HepG2 (cell line): ENCODE results near the gene ZNF697.

Experiments used
- EP300 ChIP-seq, 3 experiments: sonication (generic) in 1 of 3; formaldehyde crosslinking in 1 of 3; IDR thresholded peaks; 2 replicates each; pipeline versions ENCODE4 v1.5.1 to v1.6.1; 2011 to 2020; ENCODE audit warnings: low read depth in 2 of 3, low read length in 2 of 3, borderline replicate concordance in 1 of 3, improper control_type of control experiment in 1 of 3, mild to moderate bottlenecking in 1 of 3, missing genetic modification reagents in 1 of 3, moderate library complexity in 1 of 3
- HNRNPK ChIP-seq: fragments of 200-400 bp; formaldehyde crosslinking; IDR thresholded peaks from 2 replicates; pipeline ENCODE4 v1.6.1; 2018; ENCODE audit warnings: low read length, low read depth, moderate library complexity, mild to moderate bottlenecking; ENCODE audit not compliant: poor library complexity, severe bottlenecking
- KLF12 ChIP-seq: sonication (generic); formaldehyde crosslinking; IDR thresholded peaks from 2 replicates; pipeline ENCODE4 v1.4.0; 2020; ENCODE audit warnings: missing genetic modification reagents, borderline replicate concordance
- MAFF ChIP-seq: IDR thresholded peaks from 2 replicates; pipeline ENCODE4 v1.6.1; 2011; ENCODE audit warnings: low read depth, low read length, improper control_type of control experiment
- ZNF138 ChIP-seq: sonication (generic); formaldehyde crosslinking; IDR thresholded peaks from 2 replicates; pipeline ENCODE4 v1.5.0; 2020; ENCODE audit warnings: mild to moderate bottlenecking, low read depth, missing genetic modification reagents
- ZNF251 ChIP-seq: sonication (generic); formaldehyde crosslinking; IDR thresholded peaks from 2 replicates; pipeline ENCODE4 v1.9.0; 2021; ENCODE audit warnings: mild to moderate bottlenecking, missing genetic modification reagents
- ZNF274 ChIP-seq: sonication (generic); formaldehyde crosslinking; IDR thresholded peaks from 2 replicates; pipeline ENCODE4 v1.5.1; 2020; ENCODE audit warnings: mild to moderate bottlenecking, missing genetic modification reagents
- ZNF367 ChIP-seq: sonication (generic); formaldehyde crosslinking; IDR thresholded peaks from 2 replicates; pipeline ENCODE4 v1.4.0; 2020; ENCODE audit warnings: missing genetic modification reagents, borderline replicate concordance
- TF ChIP-seq, protein P1 (sequence below): sonication (generic); formaldehyde crosslinking; IDR thresholded peaks from 2 replicates; pipeline ENCODE4 v1.5.0; 2020; ENCODE audit warnings: mild to moderate bottlenecking, missing genetic modification reagents
- TF ChIP-seq, protein P2 (sequence below): sonication (generic); formaldehyde crosslinking; IDR thresholded peaks from 2 replicates; pipeline ENCODE4 v1.5.0; 2020; ENCODE audit warnings: mild to moderate bottlenecking, missing genetic modification reagents, moderate library complexity
- TF ChIP-seq, protein P3 (sequence below): sonication (generic); formaldehyde crosslinking; IDR thresholded peaks from 2 replicates; pipeline ENCODE4 v1.4.0; 2020; ENCODE audit warnings: mild to moderate bottlenecking, missing genetic modification reagents

DNA sequence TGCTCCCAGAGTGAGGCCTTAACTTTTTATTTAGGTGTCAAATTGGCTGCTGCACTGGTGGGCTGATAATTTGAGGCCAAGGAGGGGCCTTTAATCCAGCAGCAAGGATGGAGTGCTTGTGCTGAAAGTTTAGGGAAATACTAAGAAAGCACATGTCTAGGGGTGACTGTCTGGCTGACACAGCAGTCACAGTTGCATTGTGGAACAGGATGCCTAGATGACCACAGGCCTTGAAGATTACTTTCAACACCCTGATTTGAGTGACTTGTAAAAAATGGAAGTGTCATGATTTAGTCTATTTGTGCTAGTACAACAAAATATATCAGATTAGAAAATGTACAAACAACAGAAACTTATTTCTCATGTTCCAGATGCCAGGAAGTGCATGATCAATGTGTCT lies 57.7 kb downstream of the ZNF697 start:
- no peak for TF ChIP-seq ZNF367
- TF ChIP-seq ZNF138, result no peak
- TF ChIP-seq, protein P1, sequence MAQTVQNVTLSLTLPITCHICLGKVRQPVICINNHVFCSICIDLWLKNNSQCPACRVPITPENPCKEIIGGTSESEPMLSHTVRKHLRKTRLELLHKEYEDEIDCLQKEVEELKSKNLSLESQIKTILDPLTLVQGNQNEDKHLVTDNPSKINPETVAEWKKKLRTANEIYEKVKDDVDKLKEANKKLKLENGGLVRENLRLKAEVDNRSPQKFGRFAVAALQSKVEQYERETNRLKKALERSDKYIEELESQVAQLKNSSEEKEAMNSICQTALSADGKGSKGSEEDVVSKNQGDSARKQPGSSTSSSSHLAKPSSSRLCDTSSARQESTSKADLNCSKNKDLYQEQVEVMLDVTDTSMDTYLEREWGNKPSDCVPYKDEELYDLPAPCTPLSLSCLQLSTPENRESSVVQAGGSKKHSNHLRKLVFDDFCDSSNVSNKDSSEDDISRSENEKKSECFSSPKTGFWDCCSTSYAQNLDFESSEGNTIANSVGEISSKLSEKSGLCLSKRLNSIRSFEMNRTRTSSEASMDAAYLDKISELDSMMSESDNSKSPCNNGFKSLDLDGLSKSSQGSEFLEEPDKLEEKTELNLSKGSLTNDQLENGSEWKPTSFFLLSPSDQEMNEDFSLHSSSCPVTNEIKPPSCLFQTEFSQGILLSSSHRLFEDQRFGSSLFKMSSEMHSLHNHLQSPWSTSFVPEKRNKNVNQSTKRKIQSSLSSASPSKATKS (CRISPR knock-in tag), result no peak
- TF ChIP-seq, protein P2, sequence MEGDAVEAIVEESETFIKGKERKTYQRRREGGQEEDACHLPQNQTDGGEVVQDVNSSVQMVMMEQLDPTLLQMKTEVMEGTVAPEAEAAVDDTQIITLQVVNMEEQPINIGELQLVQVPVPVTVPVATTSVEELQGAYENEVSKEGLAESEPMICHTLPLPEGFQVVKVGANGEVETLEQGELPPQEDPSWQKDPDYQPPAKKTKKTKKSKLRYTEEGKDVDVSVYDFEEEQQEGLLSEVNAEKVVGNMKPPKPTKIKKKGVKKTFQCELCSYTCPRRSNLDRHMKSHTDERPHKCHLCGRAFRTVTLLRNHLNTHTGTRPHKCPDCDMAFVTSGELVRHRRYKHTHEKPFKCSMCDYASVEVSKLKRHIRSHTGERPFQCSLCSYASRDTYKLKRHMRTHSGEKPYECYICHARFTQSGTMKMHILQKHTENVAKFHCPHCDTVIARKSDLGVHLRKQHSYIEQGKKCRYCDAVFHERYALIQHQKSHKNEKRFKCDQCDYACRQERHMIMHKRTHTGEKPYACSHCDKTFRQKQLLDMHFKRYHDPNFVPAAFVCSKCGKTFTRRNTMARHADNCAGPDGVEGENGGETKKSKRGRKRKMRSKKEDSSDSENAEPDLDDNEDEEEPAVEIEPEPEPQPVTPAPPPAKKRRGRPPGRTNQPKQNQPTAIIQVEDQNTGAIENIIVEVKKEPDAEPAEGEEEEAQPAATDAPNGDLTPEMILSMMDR (CRISPR knock-in tag), result no peak
- TF ChIP-seq EP300 (IDR thresholded peaks at IDR 0.05; ENCODE audit: low read depth in 2 of 2, low read length in 2 of 2), result no peak
- no peak for TF ChIP-seq EP300 (CRISPR knock-in tag; IDR thresholded peaks at IDR 0.05; ENCODE audit: borderline replicate concordance)
- no peak for TF ChIP-seq MAFF
- TF ChIP-seq KLF12, result no peak
- no peak for TF ChIP-seq ZNF251 (CRISPR knock-in tag)
- TF ChIP-seq ZNF274 (CRISPR knock-in tag), result no peak
- no peak for TF ChIP-seq HNRNPK
- TF ChIP-seq, protein P3, sequence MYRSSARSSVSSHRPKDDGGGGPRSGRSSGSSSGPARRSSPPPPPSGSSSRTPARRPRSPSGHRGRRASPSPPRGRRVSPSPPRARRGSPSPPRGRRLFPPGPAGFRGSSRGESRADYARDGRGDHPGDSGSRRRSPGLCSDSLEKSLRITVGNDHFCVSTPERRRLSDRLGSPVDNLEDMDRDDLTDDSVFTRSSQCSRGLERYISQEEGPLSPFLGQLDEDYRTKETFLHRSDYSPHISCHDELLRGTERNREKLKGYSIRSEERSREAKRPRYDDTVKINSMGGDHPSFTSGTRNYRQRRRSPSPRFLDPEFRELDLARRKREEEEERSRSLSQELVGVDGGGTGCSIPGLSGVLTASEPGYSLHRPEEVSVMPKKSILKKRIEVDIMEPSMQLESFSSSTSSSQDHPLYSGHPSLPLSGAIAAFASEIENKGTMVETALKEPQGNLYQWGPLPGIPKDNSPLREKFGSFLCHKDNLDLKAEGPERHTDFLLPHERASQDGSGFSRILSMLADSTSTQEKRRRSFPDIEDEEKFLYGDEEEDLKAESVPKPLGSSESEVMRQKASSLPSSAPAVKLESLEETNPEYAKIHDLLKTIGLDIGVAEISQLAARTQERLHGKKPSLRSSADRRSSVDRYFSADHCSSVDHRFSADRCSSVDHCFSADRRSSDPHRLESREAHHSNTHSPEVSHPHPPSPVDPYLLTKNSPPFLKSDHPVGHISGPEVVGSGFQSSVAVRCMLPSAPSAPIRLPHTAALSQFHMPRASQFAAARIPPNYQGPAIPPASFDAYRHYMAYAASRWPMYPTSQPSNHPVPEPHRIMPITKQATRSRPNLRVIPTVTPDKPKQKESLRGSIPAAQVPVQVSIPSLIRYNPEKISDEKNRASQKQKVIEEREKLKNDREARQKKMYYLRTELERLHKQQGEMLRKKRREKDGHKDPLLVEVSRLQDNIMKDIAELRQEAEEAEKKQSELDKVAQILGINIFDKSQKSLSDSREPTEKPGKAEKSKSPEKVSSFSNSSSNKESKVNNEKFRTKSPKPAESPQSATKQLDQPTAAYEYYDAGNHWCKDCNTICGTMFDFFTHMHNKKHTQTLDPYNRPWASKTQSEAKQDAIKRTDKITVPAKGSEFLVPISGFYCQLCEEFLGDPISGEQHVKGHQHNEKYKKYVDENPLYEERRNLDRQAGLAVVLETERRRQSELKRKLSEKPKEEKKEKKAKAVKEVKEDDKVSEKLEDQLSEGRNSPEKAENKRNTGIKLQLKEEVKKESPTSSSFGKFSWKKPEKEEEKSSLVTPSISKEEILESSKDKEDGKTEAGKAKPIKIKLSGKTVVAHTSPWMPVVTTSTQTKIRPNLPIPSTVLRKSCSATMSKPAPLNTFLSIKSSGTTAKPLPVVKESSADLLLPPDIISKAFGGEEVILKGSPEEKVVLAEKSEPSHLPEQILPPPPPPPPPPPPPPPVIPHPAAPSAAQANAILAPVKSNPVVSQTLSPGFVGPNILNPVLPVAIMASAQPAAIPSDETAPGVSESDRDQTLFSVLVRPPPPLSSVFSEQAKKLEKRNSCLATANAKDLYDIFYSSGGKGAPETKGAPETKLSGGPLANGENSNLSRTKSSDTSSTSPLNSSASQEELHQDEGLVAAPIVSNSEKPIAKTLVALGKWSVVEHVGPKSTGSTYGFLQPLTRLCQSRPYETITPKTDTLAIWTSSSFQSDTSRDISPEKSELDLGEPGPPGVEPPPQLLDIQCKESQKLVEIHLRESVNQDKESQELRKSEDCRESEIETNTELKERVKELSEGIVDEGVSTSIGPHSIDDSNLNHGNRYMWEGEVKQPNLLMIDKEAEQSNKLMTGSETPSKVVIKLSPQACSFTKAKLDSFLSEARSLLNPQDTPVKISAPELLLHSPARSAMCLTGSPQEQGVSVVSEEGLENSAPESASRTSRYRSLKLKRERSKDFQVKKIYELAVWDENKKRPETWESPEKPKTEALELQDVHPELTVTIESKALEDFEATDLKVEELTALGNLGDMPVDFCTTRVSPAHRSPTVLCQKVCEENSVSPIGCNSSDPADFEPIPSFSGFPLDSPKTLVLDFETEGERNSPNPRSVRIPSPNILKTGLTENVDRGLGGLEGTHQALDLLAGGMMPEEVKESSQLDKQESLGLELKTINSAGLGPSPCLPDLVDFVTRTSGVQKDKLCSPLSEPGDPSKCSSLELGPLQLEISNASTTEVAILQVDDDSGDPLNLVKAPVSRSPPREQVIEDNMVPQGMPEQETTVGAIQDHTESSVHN, result no peak
